ENCODE results near the gene SCNM1.

The SCNM1 gene

GRCh38 chr1:151146412-151147131 lies 19.4 kb upstream of the SCNM1 start, which contains the start of gene SEMA6C:
Gene SEMA6C, minus strand, starts transcription at chr1:151146631. Its CDS starts 4,010 bp downstream, at chr1:151142621.
- peak; percentile 84 for DNase-seq (ENCODE audit: low read depth)
- TF ChIP-seq CTCF (conservative IDR thresholded peaks at IDR 0.05; ENCODE audit: control insufficient read depth, insufficient read depth, low read depth, low read length): no peak

GRCh38 chr1:151147132-151147503 lies 18.8 kb upstream of the SCNM1 start:
- TF ChIP-seq CTCF (conservative IDR thresholded peaks at IDR 0.05; ENCODE audit: control insufficient read depth, insufficient read depth, low read depth, low read length): no peak
- peak; percentile 50 for DNase-seq (ENCODE audit: low read depth)

More at GRCh38 chr1:151146412-151147131, 19.4 kb upstream of the SCNM1 start, which contains the start of gene SEMA6C:
- H3K4me3 ChIP-seq (ENCODE audit: control insufficient read depth, low read depth, low read length): peak within 1 kb of the TSS; percentile 66

GRCh38 chr1:151147665-151148064 lies 18.3 kb upstream of the SCNM1 start:
- DNase-seq (ENCODE audit: low read depth): no peak
- H3K4me3 ChIP-seq (ENCODE audit: control insufficient read depth, low read depth, low read length): no peak overlapping the region
- no peak for TF ChIP-seq CTCF (conservative IDR thresholded peaks at IDR 0.05; ENCODE audit: control insufficient read depth, insufficient read depth, low read depth, low read length)

More at GRCh38 chr1:151147132-151147503, 18.8 kb upstream of the SCNM1 start:
- peak overlapping the region; percentile 66 for H3K4me3 ChIP-seq (ENCODE audit: control insufficient read depth, low read depth, low read length)

- DNase-seq (ENCODE audit: low read depth): no peak
- no peak within 1 kb of the TSS for H3K4me3 ChIP-seq (ENCODE audit: control insufficient read depth, low read depth, low read length)
Observed at GRCh38 chr1:151156515-151156819, 9.5 kb upstream of the SCNM1 start, which contains the start of gene TNFAIP8L2. Gene TNFAIP8L2, plus strand, starts transcription at chr1:151156649. Its CDS starts 2,049 bp downstream, at chr1:151158698.

GRCh38 chr1:151157067-151157531 lies 8.8 kb upstream of the SCNM1 start:
- TF ChIP-seq CTCF (conservative IDR thresholded peaks at IDR 0.05; ENCODE audit: control insufficient read depth, insufficient read depth, low read depth, low read length): no peak
- DNase-seq (ENCODE audit: low read depth): no peak
- H3K4me3 ChIP-seq (ENCODE audit: control insufficient read depth, low read depth, low read length): no peak overlapping the region

More at GRCh38 chr1:151156515-151156819, 9.5 kb upstream of the SCNM1 start, which contains the start of gene TNFAIP8L2:
- no peak for TF ChIP-seq CTCF (conservative IDR thresholded peaks at IDR 0.05; ENCODE audit: control insufficient read depth, insufficient read depth, low read depth, low read length)

- H3K4me3 ChIP-seq (ENCODE audit: control insufficient read depth, low read depth, low read length): no peak overlapping the region
- no peak for DNase-seq (ENCODE audit: low read depth)
- no peak for TF ChIP-seq CTCF (conservative IDR thresholded peaks at IDR 0.05; ENCODE audit: control insufficient read depth, insufficient read depth, low read depth, low read length)
Observed at GRCh38 chr1:151158326-151158725, 7.6 kb upstream of the SCNM1 start.
